GM18909 (cell line): ENCODE data around the gene RPRD1B.
"Not testable (repeated sequence)": the region's sequence is repeated elsewhere in the genome, so short reads cannot be mapped to it uniquely, and the experiment has no call there.

Experiments used
- ATAC-seq: cut with Tn5 transposase; IDR thresholded peaks from one replicate; pipeline ENCODE4 v1.9.1; 2021; ENCODE audit warnings: mild to moderate bottlenecking; ENCODE audit not compliant: unreplicated experiment, poor library complexity

Gene RPRD1B

GRCh38 chr20:38093641-38094077 is 60.1 kb downstream of the RPRD1B start:
- no peak for ATAC-seq

- ATAC-seq: peak; percentile 68
These were observed 60.9 kb downstream of the RPRD1B start for GRCh38 chr20:38094373-38094891.

GRCh38 chr20:38095017-38095686 is 61.6 kb downstream of the RPRD1B start:
- ATAC-seq: no peak

GRCh38 chr20:38098952-38099351 is 65.4 kb downstream of the RPRD1B start:
- no peak for ATAC-seq

GRCh38 chr20:38102206-38102605 is 68.7 kb downstream of the RPRD1B start:
- ATAC-seq: not testable (repeated sequence)

GRCh38 chr20:38104285-38104684 is 70.7 kb downstream of the RPRD1B start:
- ATAC-seq: no peak

- no peak for ATAC-seq
These were observed 72.9 kb downstream of the RPRD1B start for GRCh38 chr20:38106461-38106860.

- not testable (repeated sequence) for ATAC-seq
These were observed 73.8 kb downstream of the RPRD1B start for GRCh38 chr20:38107386-38107785.

- not testable (repeated sequence) for ATAC-seq
These were observed 74.4 kb downstream of the RPRD1B start for GRCh38 chr20:38107916-38108315.

GRCh38 chr20:38108438-38108985 is 75.0 kb downstream of the RPRD1B start:
- ATAC-seq: no peak

GRCh38 chr20:38108986-38109541 is 75.5 kb downstream of the RPRD1B start:
- no peak for ATAC-seq

GRCh38 chr20:38109591-38110524 is 76.3 kb downstream of the RPRD1B start:
- no peak for ATAC-seq

GRCh38 chr20:38110525-38111178 is 77.1 kb downstream of the RPRD1B start:
- ATAC-seq: no peak

GRCh38 chr20:38111366-38112232 is 78.1 kb downstream of the RPRD1B start:
- no peak for ATAC-seq

- no peak for ATAC-seq
These were observed 78.8 kb downstream of the RPRD1B start for GRCh38 chr20:38112261-38112929.

GRCh38 chr20:38112930-38113294 is 79.4 kb downstream of the RPRD1B start:
- no peak for ATAC-seq

GRCh38 chr20:38113401-38114325 is 80.1 kb downstream of the RPRD1B start:
- no peak for ATAC-seq

GRCh38 chr20:38114353-38114791 is 80.8 kb downstream of the RPRD1B start:
- ATAC-seq: no peak
